Esophagus mucosa (tissue), 1 donor: Measurements from ENCODE around the gene OR52E6. TPM values are rescaled to one million over a fixed set of nuclear protein-coding genes. Genes with fewer than 3 reads are reported as not detected.

Experiments used
- ATAC-seq: fragments of 200-7000 bp; cut with Tn5 transposase; one replicate; pipeline ENCODE4 v1.9.1; 2020
- total RNA-seq: library from RNA; stranded (reverse); gene quantifications from one replicate; pipeline ENCODE4 v1.2.4, GENCODE V29; 2023
- donor health status: DM: yes; HTN: yes; CAD: no.

OR52E6 gene
- total RNA-seq, 1 donor from 2014 or later = not detected

DNA sequence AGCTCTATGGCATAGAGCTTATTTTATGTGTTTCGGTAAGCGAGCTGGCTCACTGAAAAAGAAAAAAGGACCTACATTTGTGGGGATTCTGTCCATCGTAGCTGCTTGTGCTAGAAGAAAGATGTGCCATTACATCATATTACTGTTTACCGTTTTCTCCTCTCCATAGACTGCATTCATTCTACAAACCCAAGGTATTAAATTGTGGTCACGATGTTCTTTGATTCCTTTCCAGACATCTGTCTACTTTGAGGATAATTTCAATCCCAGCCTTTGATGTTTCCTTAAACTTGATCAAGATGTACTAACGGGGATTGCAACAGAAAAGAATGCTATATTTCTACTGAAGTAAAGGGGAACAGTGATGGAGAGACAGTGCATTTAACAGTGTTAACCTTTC, 45.2 kb downstream of the OR52E6 start:
- ATAC-seq = no peak

DNA sequence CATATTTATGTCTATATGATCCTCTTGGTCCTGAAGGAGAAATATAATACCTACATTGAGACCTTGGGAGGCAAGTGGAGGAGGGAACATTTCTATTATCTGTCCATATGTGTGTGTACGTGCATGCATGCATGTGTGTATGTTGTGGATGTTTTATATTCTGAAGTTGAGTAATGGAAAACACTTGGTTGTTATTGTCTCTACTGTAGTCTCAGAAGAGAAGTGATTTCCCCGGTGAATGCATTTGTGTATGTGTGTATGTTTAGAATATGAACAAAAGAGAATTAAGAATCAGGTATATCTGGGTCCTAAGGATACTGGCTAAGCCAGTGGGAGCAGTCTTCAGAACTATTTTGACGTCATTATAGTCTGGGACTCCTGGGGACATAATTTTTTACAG, 50.5 kb downstream of the OR52E6 start, which contains the start of gene OR52N1:
Gene OR52N1 (minus strand): TSS at position 101 of the 400 bp plus-strand sequence. CDS start 2,449 bp downstream, outside the sequence.
- ATAC-seq = no peak

Other genes with a start within 250 kb of the OR52E6 start
- gene TRIM6, start 245.3 kb downstream of the OR52E6 start, total RNA-seq = 7.7 TPM
- 4.0 TPM for gene TRIM34, start 216.9 kb downstream of the OR52E6 start, total RNA-seq
- 8.8 TPM for gene TRIM5, start 156.8 kb downstream of the OR52E6 start, total RNA-seq
- 21.7 TPM for gene TRIM22, start 152.1 kb downstream of the OR52E6 start, total RNA-seq
- not detected for gene OR56B1, start 105.4 kb downstream of the OR52E6 start, total RNA-seq
- not detected for gene OR52N4, start 87.7 kb downstream of the OR52E6 start, total RNA-seq
- gene OR52N5, start 58.5 kb downstream of the OR52E6 start, total RNA-seq = not detected
- gene OR52N1, start 50.6 kb downstream of the OR52E6 start, total RNA-seq = not detected
- gene OR52N2, start 33.0 kb downstream of the OR52E6 start, total RNA-seq = not detected
- gene OR52E8, start 15.8 kb upstream of the OR52E6 start, total RNA-seq = not detected
- gene OR52E4, start 38.7 kb upstream of the OR52E6 start, total RNA-seq = not detected
- not detected for gene OR52E5, start 51.3 kb upstream of the OR52E6 start, total RNA-seq
- not detected for gene OR56A3, start 100.4 kb upstream of the OR52E6 start, total RNA-seq
- not detected for gene OR56A5, start 126.6 kb upstream of the OR52E6 start, total RNA-seq
- not detected for gene OR52L1, start 145.1 kb upstream of the OR52E6 start, total RNA-seq
- not detected for gene OR56A4, start 165.0 kb upstream of the OR52E6 start, total RNA-seq
- not detected for gene OR56A1, start 188.9 kb upstream of the OR52E6 start, total RNA-seq